Activated T-helper 17 cell treated with anti-CD3 and anti-CD28 coated beads, Interleukin-2, amount 50 U/mL, for 72 hours (primary cell): Measurements from ENCODE around the gene NME3. TPM values are rescaled to one million over a fixed set of nuclear protein-coding genes. Genes with fewer than 3 reads are reported as not detected.

ENCODE experiments used
- ATAC-seq: fragments of 150-1000 bp; cut with Tn5 transposase; replicated peaks from 2 replicates; pipeline ENCODE4 v1.10.0; 2021; ENCODE audit warnings: mild to moderate bottlenecking, moderate library complexity
- H3K27ac Mint-ChIP-seq: one replicate; pipeline ENCODE4 v1.8.0; 2022; ENCODE audit warnings: mixed read lengths
- H3K27me3 Mint-ChIP-seq: one replicate; pipeline ENCODE4 v1.8.0; 2022; ENCODE audit warnings: mixed read lengths
- H3K36me3 Mint-ChIP-seq: one replicate; pipeline ENCODE4 v1.8.0; 2022; ENCODE audit warnings: low read depth, mild to moderate bottlenecking, mixed read lengths
- H3K4me1 Mint-ChIP-seq: one replicate; pipeline ENCODE4 v1.8.0; 2022; ENCODE audit warnings: mixed read lengths
- H3K4me3 Mint-ChIP-seq: one replicate; pipeline ENCODE4 v1.8.0; 2022; ENCODE audit warnings: mild to moderate bottlenecking, mixed read lengths
- H3K9me3 Mint-ChIP-seq: one replicate; pipeline ENCODE4 v1.8.0; 2022; ENCODE audit warnings: mixed read lengths
- total RNA-seq, 2 donors: library from RNA; stranded (reverse); gene quantifications; one replicate each; pipeline ENCODE4 v1.2.3, GENCODE V29; 2022

The NME3 gene
- 10 to 100 TPM; 39.3 to 39.9 TPM for total RNA-seq

DNA sequence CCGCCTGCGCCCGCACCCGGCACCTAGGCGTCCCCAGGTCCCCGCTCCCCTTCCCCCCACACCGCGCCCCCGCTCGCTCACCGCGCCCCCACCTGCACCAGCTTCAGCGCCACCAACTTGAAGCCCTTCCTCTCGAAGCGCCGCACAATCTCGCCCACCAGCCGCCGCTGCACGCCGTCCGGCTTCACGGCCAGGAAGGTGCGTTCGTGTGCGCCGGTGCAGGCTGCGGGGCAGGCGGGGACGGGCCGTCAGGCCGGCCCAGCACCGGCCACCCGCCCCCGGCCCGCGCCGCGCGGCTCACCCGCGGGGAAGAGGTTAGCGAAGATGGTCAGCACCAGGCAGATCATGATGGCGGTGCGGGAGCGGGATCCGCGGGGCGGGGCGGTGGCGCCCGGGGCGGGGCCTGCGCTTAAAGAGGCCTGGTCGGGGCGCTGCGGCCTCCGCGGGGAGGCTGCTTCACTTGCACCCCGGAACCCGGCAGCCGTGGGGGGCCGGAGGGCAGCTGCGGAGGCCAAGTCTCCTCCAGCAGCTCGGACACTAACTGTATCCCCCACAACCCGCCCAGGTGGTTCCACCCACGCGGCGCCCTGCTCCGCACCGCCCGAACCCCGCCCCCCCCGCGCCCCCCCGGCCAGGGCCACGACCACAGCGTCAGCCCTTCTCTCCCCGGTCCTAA lies at the start of gene NME3:
TSS of gene NME3 (minus strand) at position 356 of the 676 bp plus-strand sequence. CDS start at position 347, 9 bp downstream.
- H3K36me3 Mint-ChIP-seq: peaks cover 36% of the 10 kb centered on the region
- peak within 1 kb of the TSS; percentile 100 for H3K4me3 Mint-ChIP-seq
- no peaks in the 10 kb centered on the region for H3K27me3 Mint-ChIP-seq
- no peaks in the 10 kb centered on the region for H3K9me3 Mint-ChIP-seq
- peaks cover 7% of the 10 kb centered on the region for H3K4me1 Mint-ChIP-seq
- peak; percentile 63 for ATAC-seq
- peak within 1 kb of the TSS; percentile 99 for H3K27ac Mint-ChIP-seq

DNA sequence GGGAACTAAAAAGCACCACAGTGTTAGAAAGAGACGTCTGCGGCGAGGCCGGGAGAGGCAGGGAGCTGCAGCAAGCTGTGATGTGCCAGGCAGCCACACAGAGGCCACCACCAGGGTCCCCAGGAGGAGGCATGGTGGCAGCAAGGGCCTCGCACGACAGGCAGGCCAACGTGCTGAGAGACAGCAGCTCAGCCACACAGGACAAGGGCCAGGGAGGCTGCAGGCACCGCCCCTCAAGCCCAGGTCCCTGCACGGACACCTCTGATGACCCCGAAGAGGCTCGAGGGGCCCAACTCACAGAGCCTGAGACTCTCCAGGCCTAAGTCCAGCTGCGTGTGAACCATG lies 49.6 kb upstream of the NME3 start:
- no peaks in the 10 kb centered on the region for H3K9me3 Mint-ChIP-seq

DNA sequence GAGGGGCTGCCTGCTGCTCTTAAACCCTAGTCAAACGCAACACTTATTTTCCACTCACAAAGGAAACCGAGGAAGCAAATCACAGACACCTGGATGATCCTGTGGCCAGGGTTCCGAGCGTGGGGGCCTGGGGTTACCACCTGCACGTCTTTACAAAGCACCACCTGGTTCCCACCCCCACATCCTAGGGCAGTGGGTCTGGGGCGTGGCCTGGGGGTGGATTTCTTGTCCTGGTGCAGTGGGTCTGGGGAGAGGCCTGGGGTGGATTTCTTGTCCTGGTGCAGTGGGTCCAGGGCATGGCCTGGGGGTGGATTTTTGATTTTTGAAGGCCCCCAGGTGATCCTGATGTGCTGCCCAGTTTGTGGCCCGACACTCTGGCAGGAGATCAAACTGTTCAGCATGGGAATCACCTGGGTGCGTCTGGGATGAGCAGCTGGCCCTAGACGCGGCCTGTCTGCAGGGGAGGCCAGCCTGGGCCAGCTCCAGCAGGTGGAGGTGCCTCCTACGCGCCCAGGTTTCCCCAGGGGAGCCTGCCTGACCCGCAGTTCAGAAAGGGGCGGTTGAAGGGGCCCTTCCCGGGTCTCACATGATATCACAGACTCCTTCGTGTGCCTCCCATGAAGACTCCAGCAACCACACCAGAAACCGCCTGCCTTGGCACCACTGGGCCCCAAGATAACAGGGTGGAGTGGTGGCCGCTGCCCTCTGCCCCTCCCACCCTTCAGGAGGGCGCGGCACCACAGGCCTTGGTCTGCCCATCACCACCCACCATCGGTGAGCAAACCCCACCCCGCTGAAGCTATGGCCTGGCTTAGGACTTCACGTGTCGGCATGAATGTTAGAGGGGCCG lies 49.0 kb upstream of the NME3 start:
- Mint-ChIP-seq H3K9me3 (no peaks in the 10 kb centered on the region), H3K36me3 (peaks cover 16% of the 10 kb centered on the region), H3K4me3 (no peak overlapping the region), H3K4me1 (peaks cover 5% of the 10 kb centered on the region), H3K27ac (no peak overlapping the region), H3K27me3 (no peaks in the 10 kb centered on the region)
- no peak for ATAC-seq

More for the DNA sequence above, 49.6 kb upstream of the NME3 start:
- no peak for ATAC-seq
- H3K27me3 Mint-ChIP-seq: no peaks in the 10 kb centered on the region
- H3K4me3 Mint-ChIP-seq: no peak overlapping the region
- peaks cover 12% of the 10 kb centered on the region for H3K36me3 Mint-ChIP-seq
- H3K4me1 Mint-ChIP-seq: peaks cover 5% of the 10 kb centered on the region
- no peak overlapping the region for H3K27ac Mint-ChIP-seq

DNA sequence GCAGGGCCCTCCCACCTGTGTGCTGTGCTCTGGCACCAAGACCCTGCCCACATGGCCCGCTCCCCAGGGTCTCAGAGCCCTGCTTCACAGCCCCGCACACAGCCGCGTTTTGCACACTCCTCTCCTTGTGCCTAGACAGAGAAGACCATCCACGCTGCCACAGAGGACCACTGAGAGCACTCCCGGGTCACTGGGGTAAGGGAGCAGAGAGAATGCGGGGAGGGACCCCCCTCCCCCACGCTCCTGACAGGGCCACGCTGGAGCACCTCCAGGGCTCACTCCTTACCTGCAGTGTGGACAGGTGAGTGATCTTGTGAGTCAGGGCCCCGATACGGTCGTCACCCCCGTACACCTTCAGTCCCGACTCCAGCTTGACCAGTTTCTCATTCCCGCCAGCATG lies 48.3 kb upstream of the NME3 start:
- ATAC-seq: no peak
- Mint-ChIP-seq H3K36me3 (peaks cover 20% of the 10 kb centered on the region), H3K4me3 (no peak overlapping the region), H3K27ac (no peak overlapping the region), H3K9me3 (no peaks in the 10 kb centered on the region), H3K27me3 (no peaks in the 10 kb centered on the region), H3K4me1 (peaks cover 3% of the 10 kb centered on the region)

DNA sequence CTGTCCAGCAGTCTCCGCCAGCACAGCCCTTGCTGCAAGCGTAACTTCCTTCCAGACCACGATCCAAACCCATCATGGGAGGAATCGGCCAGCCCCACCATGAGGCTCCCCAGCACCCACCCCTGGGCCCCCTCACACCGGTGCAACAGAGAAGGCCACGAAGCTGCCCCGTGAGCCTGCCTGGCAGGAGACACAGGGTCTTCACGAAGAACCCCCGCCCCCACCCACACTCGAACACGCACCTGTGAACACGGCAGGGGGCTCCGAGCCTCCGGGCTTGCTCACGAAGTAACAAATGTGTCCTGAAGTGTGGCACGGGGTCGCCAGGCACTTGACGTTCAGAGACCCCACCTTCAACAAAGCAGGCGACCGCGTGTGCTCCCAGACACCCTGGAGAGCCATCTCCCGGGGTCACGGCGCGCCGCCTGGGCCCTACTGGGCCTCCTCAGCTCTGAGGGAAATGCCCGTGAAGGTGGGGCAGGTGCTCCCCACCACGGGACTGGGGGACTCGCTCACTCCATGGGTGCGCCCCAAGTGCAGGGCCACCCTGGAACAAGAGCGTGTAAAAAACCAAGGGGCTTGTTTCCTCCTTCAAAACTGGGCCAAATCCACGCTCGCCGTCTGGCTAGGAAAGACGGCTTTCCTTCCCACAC lies 47.7 kb upstream of the NME3 start:
- Mint-ChIP-seq H3K9me3 (no peaks in the 10 kb centered on the region), H3K4me1 (no peaks in the 10 kb centered on the region), H3K27ac (no peak overlapping the region), H3K36me3 (peaks cover 23% of the 10 kb centered on the region), H3K27me3 (no peaks in the 10 kb centered on the region), H3K4me3 (no peak overlapping the region)
- ATAC-seq: no peak

DNA sequence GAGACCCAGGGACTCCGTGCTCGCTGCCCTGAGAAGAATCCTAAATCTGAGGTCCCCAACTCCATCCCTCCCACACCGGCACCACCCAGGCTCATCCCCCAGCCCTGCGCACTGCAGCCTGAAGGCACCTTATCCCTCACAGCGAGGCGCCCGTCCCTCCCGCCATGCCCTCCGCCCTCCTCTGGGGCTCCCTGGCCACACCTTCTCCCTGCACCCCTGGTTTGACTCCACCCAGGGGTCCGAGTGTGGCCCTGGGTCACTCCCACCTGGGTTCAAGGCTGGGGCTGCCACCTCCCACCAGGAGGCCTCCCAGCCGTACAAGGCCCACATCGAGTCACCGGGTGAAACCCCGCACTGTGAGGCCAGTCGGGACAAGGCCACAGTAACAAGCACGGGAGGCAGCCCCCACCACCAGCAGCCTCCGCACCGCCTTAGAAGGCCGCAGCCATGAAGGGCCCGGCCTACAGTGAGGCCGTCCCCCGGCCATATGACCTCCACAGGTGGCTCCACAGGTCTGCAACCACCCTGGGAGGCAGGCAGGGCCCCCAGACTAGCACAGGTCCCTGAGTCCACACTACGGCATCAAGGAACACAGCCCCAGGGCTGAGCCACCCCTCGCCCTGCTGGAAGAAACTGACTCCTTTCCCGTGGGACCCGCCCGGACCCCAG lies 47.0 kb upstream of the NME3 start:
- ATAC-seq: no peak
- Mint-ChIP-seq H3K4me1 (peaks cover 5% of the 10 kb centered on the region), H3K27ac (no peak overlapping the region), H3K9me3 (no peaks in the 10 kb centered on the region), H3K36me3 (peaks cover 30% of the 10 kb centered on the region), H3K4me3 (no peak overlapping the region), H3K27me3 (no peaks in the 10 kb centered on the region)

DNA sequence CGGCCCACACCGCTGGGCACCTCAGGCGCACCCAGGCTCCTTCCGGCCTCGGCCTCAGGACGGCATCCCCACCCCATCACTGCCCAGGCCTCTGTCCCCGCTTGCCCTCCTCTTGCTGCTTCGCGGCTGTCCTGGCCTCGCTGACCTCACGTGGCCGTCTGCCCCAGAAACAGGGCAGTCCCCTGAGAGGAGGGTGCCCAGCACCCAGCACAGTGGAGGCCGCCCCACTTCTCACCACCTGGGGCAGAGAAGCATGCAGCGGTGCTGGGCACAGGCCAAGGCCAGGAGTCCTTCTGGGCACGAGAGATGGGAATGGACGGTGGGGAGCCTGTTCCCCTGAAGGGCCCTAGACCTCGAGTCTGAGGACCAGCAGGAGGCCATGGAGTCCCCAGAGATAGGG lies 46.4 kb upstream of the NME3 start:
- ATAC-seq: no peak
- H3K27me3 Mint-ChIP-seq: no peaks in the 10 kb centered on the region
- no peaks in the 10 kb centered on the region for H3K9me3 Mint-ChIP-seq
- no peak overlapping the region for H3K4me3 Mint-ChIP-seq
- no peak overlapping the region for H3K27ac Mint-ChIP-seq
- H3K4me1 Mint-ChIP-seq: peaks cover 9% of the 10 kb centered on the region
- H3K36me3 Mint-ChIP-seq: peaks cover 30% of the 10 kb centered on the region

DNA sequence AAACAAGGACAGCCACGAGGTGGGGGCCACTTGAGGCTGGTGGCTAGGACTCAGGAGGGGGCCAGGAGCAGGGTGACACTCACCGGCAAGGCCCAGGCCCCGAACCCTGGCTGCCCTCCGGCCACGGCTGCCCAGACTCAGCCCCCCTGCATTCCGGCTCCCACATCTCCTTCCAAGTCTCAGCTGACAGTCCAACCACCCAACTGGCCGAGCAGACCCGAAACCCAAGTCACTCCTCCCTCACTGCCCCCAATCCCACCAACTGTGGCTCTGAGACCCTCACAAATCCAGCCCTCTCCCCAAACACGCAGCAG lies 45.9 kb upstream of the NME3 start:
- no peaks in the 10 kb centered on the region for H3K27me3 Mint-ChIP-seq
- H3K36me3 Mint-ChIP-seq: peaks cover 30% of the 10 kb centered on the region
- H3K4me3 Mint-ChIP-seq: no peak overlapping the region
- peaks cover 9% of the 10 kb centered on the region for H3K4me1 Mint-ChIP-seq
- ATAC-seq: no peak
- no peak overlapping the region for H3K27ac Mint-ChIP-seq
- H3K9me3 Mint-ChIP-seq: no peaks in the 10 kb centered on the region

DNA sequence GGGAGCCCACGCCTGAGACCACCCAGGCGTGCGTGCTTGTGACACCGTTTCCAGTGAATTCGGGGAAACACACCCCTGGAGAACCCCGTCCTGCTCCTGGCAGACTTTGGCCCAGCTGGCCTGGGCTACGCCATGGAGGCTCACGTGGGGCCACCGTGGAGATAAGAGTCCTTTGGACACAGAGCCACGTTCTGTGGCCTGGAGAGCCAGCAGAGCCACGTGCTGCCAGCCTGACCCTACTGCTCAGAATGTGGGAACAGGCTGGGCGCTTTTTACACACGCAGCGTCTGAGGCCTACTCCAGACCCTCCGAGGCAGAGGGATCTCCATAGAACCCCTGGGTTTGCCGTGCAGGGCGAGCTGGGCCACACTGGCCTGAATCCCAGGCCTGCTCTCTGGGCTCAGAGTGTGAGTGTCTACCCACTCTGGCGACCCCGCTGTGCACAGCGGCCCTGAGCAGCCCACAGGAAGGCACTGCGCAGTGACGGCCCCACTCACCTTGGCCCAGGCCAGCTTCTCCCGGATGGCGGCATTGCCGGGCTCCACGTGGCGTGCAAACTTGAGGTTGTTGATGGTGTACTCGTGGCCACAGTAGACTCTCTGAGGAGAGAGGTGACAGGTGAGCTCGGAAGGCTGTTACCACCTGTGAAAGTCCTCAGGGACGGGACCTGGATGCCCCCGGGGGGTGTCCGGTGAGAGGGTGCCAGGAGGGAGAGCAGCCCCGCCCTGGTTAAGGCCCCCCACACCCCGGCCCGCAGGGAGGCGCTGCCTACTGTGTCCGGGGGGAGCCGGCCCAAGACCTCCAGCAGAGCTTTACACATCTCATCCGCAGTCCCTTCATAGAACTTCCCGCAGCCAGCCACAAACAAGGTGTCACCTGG lies 45.3 kb upstream of the NME3 start:
- peaks cover 9% of the 10 kb centered on the region for H3K4me1 Mint-ChIP-seq
- no peak overlapping the region for H3K27ac Mint-ChIP-seq
- H3K27me3 Mint-ChIP-seq: no peaks in the 10 kb centered on the region
- H3K36me3 Mint-ChIP-seq: peaks cover 30% of the 10 kb centered on the region
- H3K4me3 Mint-ChIP-seq: no peak overlapping the region
- no peaks in the 10 kb centered on the region for H3K9me3 Mint-ChIP-seq
- no peak for ATAC-seq

DNA sequence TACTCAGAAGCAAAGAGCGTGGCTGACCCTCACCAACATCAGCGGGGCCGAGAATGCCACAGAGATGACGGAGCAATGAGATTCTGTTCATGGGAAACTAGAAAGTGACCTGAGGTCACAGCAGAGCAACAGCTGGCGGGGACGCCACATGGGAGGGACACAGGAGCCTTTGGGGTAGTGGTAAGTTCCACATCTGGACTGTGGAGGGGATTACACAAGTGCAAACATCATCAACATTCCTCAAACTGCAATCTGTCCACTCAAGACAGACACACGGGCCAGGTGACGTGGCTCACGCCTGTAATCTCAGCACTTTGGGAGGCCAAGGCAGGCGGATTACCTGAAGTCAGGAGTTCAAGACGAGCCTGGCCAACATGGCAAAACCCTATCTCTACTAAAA lies 44.1 kb upstream of the NME3 start:
- H3K27me3 Mint-ChIP-seq: no peaks in the 10 kb centered on the region
- no peak for ATAC-seq
- no peak overlapping the region for H3K4me3 Mint-ChIP-seq
- no peaks in the 10 kb centered on the region for H3K9me3 Mint-ChIP-seq
- H3K36me3 Mint-ChIP-seq: peaks cover 30% of the 10 kb centered on the region
- H3K4me1 Mint-ChIP-seq: peaks cover 9% of the 10 kb centered on the region
- H3K27ac Mint-ChIP-seq: no peak overlapping the region

DNA sequence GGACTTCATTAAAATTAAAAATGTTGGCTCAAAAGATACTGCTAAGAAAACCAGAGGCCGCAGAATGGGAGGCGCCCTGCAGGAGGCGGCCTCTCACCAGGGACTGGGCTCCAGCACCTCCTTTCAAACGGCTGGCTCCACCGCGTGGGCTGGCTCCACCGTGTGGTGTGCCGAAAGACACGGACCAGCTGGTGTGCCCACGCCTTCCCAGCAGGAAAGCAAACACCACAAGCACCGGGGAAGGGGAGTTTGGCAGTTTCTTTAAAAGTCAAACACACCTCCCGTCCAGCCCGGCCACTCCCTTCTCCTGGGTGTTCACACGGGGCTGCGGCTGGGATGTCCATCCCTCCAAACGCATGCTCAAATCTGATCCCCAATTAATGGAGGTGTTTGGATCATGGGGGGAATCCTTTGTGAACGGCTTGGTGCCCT lies 41.4 kb upstream of the NME3 start:
- H3K4me3 Mint-ChIP-seq: peak overlapping the region; percentile 20
- peak overlapping the region; percentile 77 for H3K27ac Mint-ChIP-seq
- no peaks in the 10 kb centered on the region for H3K9me3 Mint-ChIP-seq
- H3K4me1 Mint-ChIP-seq: peaks cover 9% of the 10 kb centered on the region
- peak; percentile 96 for ATAC-seq
- H3K36me3 Mint-ChIP-seq: peaks cover 41% of the 10 kb centered on the region
- H3K27me3 Mint-ChIP-seq: no peaks in the 10 kb centered on the region

DNA sequence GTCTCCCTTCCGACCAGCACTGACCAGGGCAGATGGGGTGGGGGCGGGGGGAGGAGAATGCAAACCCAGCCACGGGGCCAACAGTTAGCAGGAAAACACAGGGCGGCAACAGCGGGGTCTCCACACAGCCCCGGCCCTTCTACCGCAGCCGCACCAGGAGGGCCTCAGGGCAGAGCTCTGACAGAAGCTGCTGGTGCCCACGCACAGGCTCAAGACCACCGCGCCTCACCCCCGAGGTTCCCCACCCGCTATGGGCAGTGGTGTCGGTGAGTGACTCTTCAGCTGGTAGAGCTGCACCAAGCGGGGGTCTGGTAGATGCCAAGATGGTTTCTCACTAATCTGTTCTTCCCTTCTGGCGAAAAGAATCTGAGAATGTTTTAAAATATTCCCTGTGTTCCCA lies 39.2 kb upstream of the NME3 start:
- H3K4me3 Mint-ChIP-seq: no peak overlapping the region
- H3K4me1 Mint-ChIP-seq: peaks cover 9% of the 10 kb centered on the region
- no peaks in the 10 kb centered on the region for H3K9me3 Mint-ChIP-seq
- H3K27me3 Mint-ChIP-seq: no peaks in the 10 kb centered on the region
- H3K36me3 Mint-ChIP-seq: peaks cover 52% of the 10 kb centered on the region
- no peak for ATAC-seq
- no peak overlapping the region for H3K27ac Mint-ChIP-seq

DNA sequence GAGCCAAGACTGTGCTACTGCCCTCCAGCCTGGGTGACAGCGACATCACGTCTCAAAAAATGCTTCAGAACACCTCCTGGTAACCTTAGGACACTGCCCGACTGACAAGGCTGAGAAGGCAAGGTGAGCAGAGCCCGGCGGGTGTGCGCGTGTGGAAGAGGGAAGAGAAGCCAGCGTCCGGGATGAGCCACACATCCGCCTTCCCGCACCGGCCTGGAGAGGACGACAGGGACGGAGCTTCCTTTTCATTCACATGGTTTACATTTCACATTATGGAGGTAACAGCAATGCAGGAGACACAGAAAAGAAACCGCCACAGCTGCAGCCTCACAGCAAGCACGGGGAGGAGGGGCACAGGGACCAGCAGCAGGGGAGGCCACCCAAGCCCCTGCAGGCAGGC lies 38.8 kb upstream of the NME3 start:
- Mint-ChIP-seq H3K27me3 (no peaks in the 10 kb centered on the region), H3K4me1 (peaks cover 9% of the 10 kb centered on the region), H3K36me3 (peaks cover 52% of the 10 kb centered on the region), H3K9me3 (no peaks in the 10 kb centered on the region), H3K4me3 (no peak overlapping the region), H3K27ac (no peak overlapping the region)
- ATAC-seq: no peak
